Measurements from ENCODE around the gene CLNK. TPM values are rescaled to one million over a fixed set of nuclear protein-coding genes. Genes with fewer than 3 reads are reported as not detected.

The CLNK gene
- polyA plus RNA-seq, 2 of the 4 experiments (the other 2 are of a cell fraction): not detected

DNA sequence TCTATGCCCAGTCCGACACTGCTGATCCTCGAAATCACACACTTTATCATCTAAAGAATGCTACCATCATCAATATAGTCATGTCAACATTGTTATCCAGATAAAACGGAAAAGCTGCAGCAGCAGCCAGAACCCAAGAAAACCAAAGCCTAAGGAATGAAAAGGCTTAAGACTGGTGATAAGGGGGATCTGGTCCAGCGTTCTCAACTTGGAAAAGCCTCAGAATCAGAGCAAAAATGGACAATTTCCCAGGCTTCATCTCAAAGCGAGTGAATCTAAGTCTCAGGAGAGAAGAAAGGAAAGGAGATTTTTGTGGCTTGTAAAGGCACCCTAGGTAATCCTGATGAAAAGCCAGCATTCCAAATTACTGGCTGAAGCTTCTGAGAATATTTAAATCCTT, 235.6 kb downstream of the CLNK start:
- Histone ChIP-seq H3K9me3 (peaks cover 31% of the 10 kb centered on the region), H3K4me2 (no peak overlapping the region), H3K27ac (no peak overlapping the region), H3K4me1 (no peaks in the 10 kb centered on the region), H3K4me3 (no peak overlapping the region)
- ChIA-PET CTCF (no interaction called here), POLR2A (no interaction called here)
- FAIRE-seq: no peak
- ATAC-seq: no peak
- no peak for DNase-seq (ENCODE audit: low read depth in 1 of 2, low spot score in 1 of 2)
- 92% methylated on average over 5 of the region's 5 CpGs for WGBS (ENCODE audit: missing lambda C conversion rate)
- TF ChIP-seq ZSCAN20 (CRISPR knock-in tag; IDR thresholded peaks at IDR 0.05) (no peak), MAZ (IDR thresholded peaks at IDR 0.05; ENCODE audit: borderline replicate concordance, low read depth, low read length) (no peak), PHF8 (IDR thresholded peaks at IDR 0.05; ENCODE audit: borderline replicate concordance, low read depth) (no peak), FOSB (CRISPR knock-in tag; IDR thresholded peaks at IDR 0.05) (no peak), RNF2 (IDR thresholded peaks at IDR 0.05; ENCODE audit: borderline replicate concordance, low read depth) (no peak), KDM5A (IDR thresholded peaks at IDR 0.05) (no peak), JUN (IDR thresholded peaks at IDR 0.05) (no peak), HOXB5 (CRISPR knock-in tag; IDR thresholded peaks at IDR 0.05) (no peak), RAD21 (conservative IDR thresholded peaks at IDR 0.05 in 1 of 2, IDR thresholded peaks at IDR 0.05 in 1 of 2) (no peak), ZFP36 (IDR thresholded peaks at IDR 0.05; ENCODE audit: borderline replicate concordance, partially characterized antibody) (no peak), CHD4 (IDR thresholded peaks at IDR 0.05; ENCODE audit: borderline replicate concordance) (no peak)
- TF ChIP-seq, protein P1, sequence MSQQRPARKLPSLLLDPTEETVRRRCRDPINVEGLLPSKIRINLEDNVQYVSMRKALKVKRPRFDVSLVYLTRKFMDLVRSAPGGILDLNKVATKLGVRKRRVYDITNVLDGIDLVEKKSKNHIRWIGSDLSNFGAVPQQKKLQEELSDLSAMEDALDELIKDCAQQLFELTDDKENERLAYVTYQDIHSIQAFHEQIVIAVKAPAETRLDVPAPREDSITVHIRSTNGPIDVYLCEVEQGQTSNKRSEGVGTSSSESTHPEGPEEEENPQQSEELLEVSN (IDR thresholded peaks at IDR 0.05; ENCODE audit: borderline replicate concordance, low read depth): no peak
- TF ChIP-seq, protein P2, sequence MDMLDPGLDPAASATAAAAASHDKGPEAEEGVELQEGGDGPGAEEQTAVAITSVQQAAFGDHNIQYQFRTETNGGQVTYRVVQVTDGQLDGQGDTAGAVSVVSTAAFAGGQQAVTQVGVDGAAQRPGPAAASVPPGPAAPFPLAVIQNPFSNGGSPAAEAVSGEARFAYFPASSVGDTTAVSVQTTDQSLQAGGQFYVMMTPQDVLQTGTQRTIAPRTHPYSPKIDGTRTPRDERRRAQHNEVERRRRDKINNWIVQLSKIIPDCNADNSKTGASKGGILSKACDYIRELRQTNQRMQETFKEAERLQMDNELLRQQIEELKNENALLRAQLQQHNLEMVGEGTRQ (IDR thresholded peaks at IDR 0.05): no peak
- TF ChIP-seq, protein P3, sequence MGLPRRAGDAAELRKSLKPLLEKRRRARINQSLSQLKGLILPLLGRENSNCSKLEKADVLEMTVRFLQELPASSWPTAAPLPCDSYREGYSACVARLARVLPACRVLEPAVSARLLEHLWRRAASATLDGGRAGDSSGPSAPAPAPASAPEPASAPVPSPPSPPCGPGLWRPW (IDR thresholded peaks at IDR 0.05): no peak

DNA sequence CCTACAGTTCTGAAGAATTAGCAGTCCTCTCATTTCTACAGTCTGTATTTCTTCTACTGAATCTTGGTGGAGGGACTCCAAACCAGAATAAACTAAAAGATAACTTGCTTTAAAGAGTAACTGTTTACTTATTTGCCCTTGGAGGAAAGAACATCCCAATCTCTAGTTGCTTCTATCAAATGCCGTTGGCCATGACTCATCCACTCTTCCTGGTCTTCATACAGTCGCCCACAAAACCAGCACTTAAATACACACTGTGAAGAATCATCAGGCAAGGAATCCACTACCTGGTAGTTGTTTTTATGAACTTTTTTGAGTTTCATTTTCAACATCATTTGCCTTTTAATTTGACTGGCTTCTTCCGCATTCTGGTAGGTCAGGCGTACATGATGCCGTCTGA, 241.6 kb downstream of the CLNK start:
- peaks cover 40% of the 10 kb centered on the region for H3K9me3 ChIP-seq
- FAIRE-seq (no peak), ATAC-seq (no peak), DNase-seq (ENCODE audit: low read depth in 1 of 2, low spot score in 1 of 2) (no peak)
- no peak overlapping the region for H3K4me2 ChIP-seq
- no peak overlapping the region for H3K27ac ChIP-seq
- WGBS (ENCODE audit: missing lambda C conversion rate): 80% methylated on average over 5 of the region's 5 CpGs
- CTCF ChIA-PET: no interaction called here
- POLR2A ChIA-PET: no interaction called here
- H3K4me3 ChIP-seq: no peak overlapping the region
- TF ChIP-seq MAZ (IDR thresholded peaks at IDR 0.05; ENCODE audit: borderline replicate concordance, low read depth, low read length): no peak
- no peak for TF ChIP-seq FOSL2 (IDR thresholded peaks at IDR 0.05)
- TF ChIP-seq FOSL2 (CRISPR knock-in tag; IDR thresholded peaks at IDR 0.05): no peak
- TF ChIP-seq TP53 (CRISPR knock-in tag; IDR thresholded peaks at IDR 0.05): no peak
- no peak for TF ChIP-seq ZSCAN20 (CRISPR knock-in tag; IDR thresholded peaks at IDR 0.05)
- TF ChIP-seq ZFP36 (IDR thresholded peaks at IDR 0.05; ENCODE audit: borderline replicate concordance, partially characterized antibody): no peak
- TF ChIP-seq EHMT2 (IDR thresholded peaks at IDR 0.05; ENCODE audit: low read depth): no peak
- H3K4me1 ChIP-seq: no peaks in the 10 kb centered on the region

DNA sequence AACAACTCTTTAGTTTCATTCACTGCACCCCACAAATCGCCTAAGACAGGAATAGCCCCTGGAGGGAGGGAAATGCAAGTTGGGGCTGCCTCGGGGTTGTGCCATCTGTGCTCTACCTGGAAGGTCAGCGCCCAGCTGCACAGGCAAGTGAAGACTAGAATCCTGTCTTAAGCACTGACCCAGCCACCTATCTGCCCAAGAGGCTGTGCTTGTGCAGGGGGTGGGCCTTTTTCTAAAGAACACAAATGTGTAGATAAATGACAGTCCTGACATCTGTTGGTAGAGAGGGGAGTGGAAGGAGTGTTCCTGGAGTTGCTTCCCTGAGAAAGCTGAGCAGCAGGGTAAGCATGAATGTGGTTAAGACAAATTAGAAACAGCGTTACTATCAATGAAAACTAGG, 243.1 kb downstream of the CLNK start:
- DNase-seq (ENCODE audit: low read depth in 1 of 2, low spot score in 1 of 2) (no peak), FAIRE-seq (no peak), ATAC-seq (no peak)
- Histone ChIP-seq H3K27ac (no peak overlapping the region), H3K4me2 (no peak overlapping the region), H3K4me1 (no peaks in the 10 kb centered on the region), H3K9me3 (peaks cover 40% of the 10 kb centered on the region), H3K4me3 (no peak overlapping the region)
- CTCF ChIA-PET: no interaction called here
- 87% methylated on average over 4 of the region's 4 CpGs for WGBS (ENCODE audit: missing lambda C conversion rate)
- POLR2A ChIA-PET: no interaction called here
- no peak for TF ChIP-seq PHF8 (IDR thresholded peaks at IDR 0.05; ENCODE audit: borderline replicate concordance, low read depth)
- TF ChIP-seq, protein P4, sequence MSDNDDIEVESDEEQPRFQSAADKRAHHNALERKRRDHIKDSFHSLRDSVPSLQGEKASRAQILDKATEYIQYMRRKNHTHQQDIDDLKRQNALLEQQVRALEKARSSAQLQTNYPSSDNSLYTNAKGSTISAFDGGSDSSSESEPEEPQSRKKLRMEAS (IDR thresholded peaks at IDR 0.05): no peak
- no peak for TF ChIP-seq POLR2A (IDR thresholded peaks at IDR 0.05; ENCODE audit: low read length)
- no peak for TF ChIP-seq FOSB (CRISPR knock-in tag; IDR thresholded peaks at IDR 0.05)
- no peak for TF ChIP-seq CBX2 (IDR thresholded peaks at IDR 0.05; ENCODE audit: borderline replicate concordance, low read depth)
- no peak for TF ChIP-seq HOXA7 (CRISPR knock-in tag; IDR thresholded peaks at IDR 0.05)
- no peak for TF ChIP-seq NPAS2 (CRISPR knock-in tag; IDR thresholded peaks at IDR 0.05; ENCODE audit: borderline replicate concordance)
- TF ChIP-seq, protein P5, sequence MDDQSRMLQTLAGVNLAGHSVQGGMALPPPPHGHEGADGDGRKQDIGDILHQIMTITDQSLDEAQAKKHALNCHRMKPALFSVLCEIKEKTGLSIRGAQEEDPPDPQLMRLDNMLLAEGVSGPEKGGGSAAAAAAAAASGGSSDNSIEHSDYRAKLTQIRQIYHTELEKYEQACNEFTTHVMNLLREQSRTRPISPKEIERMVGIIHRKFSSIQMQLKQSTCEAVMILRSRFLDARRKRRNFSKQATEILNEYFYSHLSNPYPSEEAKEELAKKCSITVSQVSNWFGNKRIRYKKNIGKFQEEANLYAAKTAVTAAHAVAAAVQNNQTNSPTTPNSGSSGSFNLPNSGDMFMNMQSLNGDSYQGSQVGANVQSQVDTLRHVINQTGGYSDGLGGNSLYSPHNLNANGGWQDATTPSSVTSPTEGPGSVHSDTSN (IDR thresholded peaks at IDR 0.05): no peak
- no peak for TF ChIP-seq MAZ (IDR thresholded peaks at IDR 0.05; ENCODE audit: borderline replicate concordance, low read depth, low read length)
- TF ChIP-seq SREBF2 (IDR thresholded peaks at IDR 0.05): no peak
- no peak for TF ChIP-seq SMC3 (IDR thresholded peaks at IDR 0.05)
- no peak for TF ChIP-seq RNF2 (IDR thresholded peaks at IDR 0.05; ENCODE audit: borderline replicate concordance, low read depth)
- no peak for TF ChIP-seq TP53 (CRISPR knock-in tag; IDR thresholded peaks at IDR 0.05)
- TF ChIP-seq TFCP2L1 (CRISPR knock-in tag; IDR thresholded peaks at IDR 0.05): no peak
- no peak for TF ChIP-seq GATA3 (IDR thresholded peaks at IDR 0.05; ENCODE audit: borderline replicate concordance)
